IMR-90 (cell line): ENCODE results near the gene SLC22A12. TPM values are rescaled to one million over a fixed set of nuclear protein-coding genes. Genes with fewer than 3 reads are reported as not detected.

Experiments used
- ATAC-seq: fragments of 200-7000 bp; cut with Tn5 transposase; 2 replicates; pipeline ENCODE4 v1.9.1; 2020; ENCODE audit warnings: low read depth, mild to moderate bottlenecking, moderate library complexity
- BruUV-seq: library from RNA; stranded (reverse); fragments of 400-500 nt; replicated peaks from 2 replicates; lab custom pipeline; 2021; lab: Mats Ljungman, UMichigan
- CTCF ChIA-PET: fragments of 300-600 bp; formaldehyde crosslinking; extraction: SDS; loops from one replicate; lab custom pipeline; 2021; ENCODE audit warnings: antibody characterized with exemption; lab: Yijun Ruan, JAX
- POLR2A ChIA-PET: fragments of 300-600 bp; sonication (Branson Sonifier 250); formaldehyde crosslinking; loops from one replicate; lab custom pipeline; 2022; ENCODE audit warnings: antibody characterized with exemption; ENCODE audit not compliant: unreplicated experiment; lab: Charles Lee
- DNase-seq: peaks from one replicate; pipeline ENCODE4 v3.0.0; 2013
- H2AFZ ChIP-seq: replicated peaks from 2 replicates; pipeline ENCODE3; 2013; ENCODE audit warnings: low read length, mild to moderate bottlenecking; ENCODE audit not compliant: poor library complexity
- H2AK5ac ChIP-seq: 2 replicates; pipeline ENCODE4 v1.6.1; 2013; ENCODE audit warnings: low read depth, low read length, inconsistent platforms
- H2AK9ac ChIP-seq: replicated peaks from 2 replicates; pipeline ENCODE3; 2013; ENCODE audit warnings: mild to moderate bottlenecking, low read depth, low read length, moderate library complexity; ENCODE audit not compliant: poor library complexity
- H2BK120ac ChIP-seq: 2 replicates; pipeline ENCODE4 v1.6.1; 2013; ENCODE audit warnings: low read depth, low read length, inconsistent platforms
- H2BK15ac ChIP-seq: 3 replicates; pipeline ENCODE4 v1.6.1; 2013; ENCODE audit warnings: low read depth, low read length, inconsistent platforms
- H2BK20ac ChIP-seq: 2 replicates; pipeline ENCODE4 v1.6.1; 2013; ENCODE audit warnings: low read depth, mild to moderate bottlenecking, inconsistent platforms, low read length, moderate library complexity
- H2BK5ac ChIP-seq: 2 replicates; pipeline ENCODE4 v1.6.1; 2013; ENCODE audit warnings: mild to moderate bottlenecking, low read depth, low read length, inconsistent platforms; ENCODE audit not compliant: poor library complexity, severe bottlenecking
- H3K14ac ChIP-seq: replicated peaks from 2 replicates; pipeline ENCODE4 v1.6.1; 2013; ENCODE audit warnings: low read depth, low read length, inconsistent platforms
- H3K18ac ChIP-seq: 2 replicates; pipeline ENCODE4 v1.6.1; 2013; ENCODE audit warnings: low read depth, low read length, control low read depth
- H3K23ac ChIP-seq: 2 replicates; pipeline ENCODE4 v1.6.1; 2013; ENCODE audit warnings: low read depth, low read length, inconsistent platforms
- H3K27ac ChIP-seq: 2 replicates; pipeline ENCODE4 v1.5.1; 2013; ENCODE audit warnings: mild to moderate bottlenecking, control low read depth, low read length; ENCODE audit not compliant: insufficient read depth
- H3K27me3 ChIP-seq: 2 replicates; pipeline ENCODE4 v1.6.1; 2013; ENCODE audit warnings: low read length; ENCODE audit not compliant: control insufficient read depth, insufficient read depth
- H3K36me3 ChIP-seq: 2 replicates; pipeline ENCODE4 v1.6.1; 2013; ENCODE audit warnings: low read length, mixed read lengths; ENCODE audit not compliant: control insufficient read depth, insufficient read depth
- H3K4ac ChIP-seq: 2 replicates; pipeline ENCODE4 v1.6.1; 2013; ENCODE audit warnings: low read depth, low read length, inconsistent platforms
- H3K4me1 ChIP-seq: 2 replicates; pipeline ENCODE4 v1.6.1; 2013; ENCODE audit warnings: low read length, mixed read lengths; ENCODE audit not compliant: control insufficient read depth, insufficient read depth
- H3K4me2 ChIP-seq: 2 replicates; pipeline ENCODE4 v1.6.1; 2013; ENCODE audit warnings: low read depth, mild to moderate bottlenecking, control low read depth, low read length, moderate library complexity
- H3K4me3 ChIP-seq: 2 replicates; pipeline ENCODE4 v1.5.1; 2013; ENCODE audit warnings: low read depth, mild to moderate bottlenecking, control low read depth, low read length, moderate library complexity; ENCODE audit not compliant: insufficient read depth
- H3K56ac ChIP-seq: 2 replicates; pipeline ENCODE4 v1.6.1; 2013; ENCODE audit warnings: low read length, inconsistent platforms; ENCODE audit not compliant: insufficient read depth; ENCODE audit errors: extremely low read depth
- H3K79me1 ChIP-seq, 2 experiments: 2 replicates each; pipeline ENCODE4 v1.6.1; 2013; ENCODE audit warnings: low read length in 2 of 2, inconsistent platforms in 1 of 2, low read depth in 1 of 2
- H3K9ac ChIP-seq: 2 replicates; pipeline ENCODE4 v1.6.1; 2013; ENCODE audit warnings: low read depth, low read length, control low read depth
- H3K9me1 ChIP-seq: 2 replicates; pipeline ENCODE4 v1.6.1; 2013; ENCODE audit warnings: low read length, inconsistent platforms; ENCODE audit not compliant: insufficient read depth
- H3K9me3 ChIP-seq: 2 replicates; pipeline ENCODE4 v1.6.1; 2013; ENCODE audit warnings: low read length; ENCODE audit not compliant: control insufficient read depth, insufficient read depth
- H4K20me1 ChIP-seq: 2 replicates; pipeline ENCODE4 v1.6.1; 2013; ENCODE audit warnings: low read length, inconsistent platforms; ENCODE audit not compliant: insufficient read depth
- H4K5ac ChIP-seq: 2 replicates; pipeline ENCODE4 v1.6.1; 2013; ENCODE audit warnings: mild to moderate bottlenecking, low read depth, low read length, control low read depth
- H4K8ac ChIP-seq, 2 experiments: 2 replicates each; pipeline ENCODE4 v1.6.1; 2013; ENCODE audit warnings: low read depth in 2 of 2, low read length in 2 of 2, control low read depth in 1 of 2, inconsistent platforms in 1 of 2
- H4K91ac ChIP-seq: 2 replicates; pipeline ENCODE4 v1.6.1; 2013; ENCODE audit warnings: low read depth, low read length, inconsistent platforms; ENCODE audit not compliant: insufficient read depth
- BHLHE40 ChIP-seq: fragments of 150-350 bp; IDR thresholded peaks from 2 replicates; pipeline ENCODE4 v1.6.1; 2016; ENCODE audit warnings: mild to moderate bottlenecking, low read depth, low read length
- CEBPB ChIP-seq: IDR thresholded peaks from 2 replicates; pipeline ENCODE4 v1.6.1; 2012; ENCODE audit warnings: low read depth, low read length, improper control_type of control experiment
- CHD1 ChIP-seq: IDR thresholded peaks from 2 replicates; pipeline ENCODE4 v1.6.1; 2012; ENCODE audit warnings: low read depth, low read length, improper control_type of control experiment
- CTCF ChIP-seq: conservative IDR thresholded peaks from 2 replicates; pipeline ENCODE4 v1.5.1; 2012; ENCODE audit warnings: mild to moderate bottlenecking, low read depth, low read length, improper control_type of control experiment
- FOS ChIP-seq: fragments of 150-350 bp; IDR thresholded peaks from 2 replicates; pipeline ENCODE4 v1.6.1; 2016; ENCODE audit warnings: low read depth, low read length
- MAFK ChIP-seq: IDR thresholded peaks from 2 replicates; pipeline ENCODE4 v1.6.1; 2012; ENCODE audit warnings: low read depth, low read length, improper control_type of control experiment
- MAZ ChIP-seq: IDR thresholded peaks from 2 replicates; pipeline ENCODE4 v1.6.1; 2012; ENCODE audit warnings: low read depth, mild to moderate bottlenecking, low read length, improper control_type of control experiment, moderate library complexity, borderline replicate concordance
- MXI1 ChIP-seq: IDR thresholded peaks from 2 replicates; pipeline ENCODE4 v1.6.1; 2012; ENCODE audit warnings: low read depth, mild to moderate bottlenecking, low read length, moderate library complexity, borderline replicate concordance
- NFE2L2 ChIP-seq: fragments of 150-350 bp; IDR thresholded peaks from 2 replicates; pipeline ENCODE4 v1.6.1; 2016; ENCODE audit warnings: low read depth, mild to moderate bottlenecking, low read length
- POLR2A ChIP-seq: IDR thresholded peaks from 2 replicates; pipeline ENCODE4 v1.6.1; 2012; ENCODE audit warnings: mild to moderate bottlenecking, low read depth, low read length
- RAD21 ChIP-seq: IDR thresholded peaks from 2 replicates; pipeline ENCODE4 v1.6.1; 2012; ENCODE audit warnings: low read length, improper control_type of control experiment
- RCOR1 ChIP-seq: IDR thresholded peaks from 2 replicates; pipeline ENCODE4 v1.6.1; 2012; ENCODE audit warnings: mild to moderate bottlenecking, low read length, improper control_type of control experiment; ENCODE audit not compliant: insufficient replicate concordance
- RFX5 ChIP-seq: IDR thresholded peaks from 2 replicates; pipeline ENCODE4 v1.8.0; 2012; ENCODE audit warnings: low read depth, mild to moderate bottlenecking, low read length, moderate library complexity
- SMC3 ChIP-seq: fragments of 150-350 bp; IDR thresholded peaks from 2 replicates; pipeline ENCODE4 v1.6.1; 2016; ENCODE audit warnings: low read depth, mild to moderate bottlenecking, antibody characterized with exemption, low read length, moderate library complexity
- USF2 ChIP-seq: fragments of 150-350 bp; IDR thresholded peaks from 2 replicates; pipeline ENCODE4 v1.6.1; 2017; ENCODE audit warnings: mild to moderate bottlenecking, antibody characterized with exemption, low read length, low read depth
- WGBS, 2 experiments: methylation state at CpG; one replicate each; pipeline versions ENCODE4 v1.1.5 to v1.1.7; 2013; ENCODE audit warnings: missing lambda C conversion rate in 2 of 2; ENCODE audit not compliant: insufficient read length in 1 of 2; ENCODE audit errors: extremely low coverage in 2 of 2; 5-methylcytosine and 5-hydroxymethylcytosine counted together
- dilution Hi-C: fragments of 300-500 bp; cut with HindIII; formaldehyde crosslinking; loops from one replicate; pipeline ENCODE4 v1.14.3; 2018; ENCODE audit warnings: low sequenced_read_pairs; ENCODE audit not compliant: unreplicated experiment
- in situ Hi-C: fragments of 300-500 bp; cut with MboI; formaldehyde crosslinking; loops from 3 replicates; pipeline ENCODE4 v1.14.3; 2019; ENCODE audit warnings: low sequenced_read_pairs, inconsistent platforms, mixed read lengths
- intact Hi-C: fragments of 100-400 bp; cut with micrococcal nuclease; formaldehyde crosslinking; loops from 2 replicates; pipeline ENCODE4 v1.10.0; 2022
- polyA plus RNA-seq, 3 experiments: library from polyadenylated mRNA; depleted of rRNA; stranded (reverse); fragments of >200 nt; gene quantifications; 2 replicates each; pipeline ENCODE4 v1.2.3, GENCODE V29; 2012; ENCODE audit warnings: low replicate concordance in 1 of 3
- total RNA-seq: library from RNA; depleted of rRNA; stranded (reverse); fragments of >200 nt; gene quantifications from 2 replicates; pipeline ENCODE4 v1.2.3, GENCODE V29; 2012

SLC22A12 gene
- total and polyA plus RNA-seq, 2 of the 4 experiments (the other 2 are of a cell fraction): not detected

- H3K18ac ChIP-seq: no peak overlapping the region
- in situ Hi-C loops (no loop called here), dilution Hi-C loops (no loop called here), intact Hi-C loops (no loop called here)
- H2BK5ac ChIP-seq: no peak overlapping the region
- ATAC-seq (peak; percentile 95), DNase-seq (peak; percentile 65)
- no peaks in the 10 kb centered on the region for H4K20me1 ChIP-seq
- H4K8ac ChIP-seq: no peak overlapping the region
- peak overlapping the region; percentile 0; the same call in 1 of the 2 replicates for H3K4me2 ChIP-seq
- no peak overlapping the region for H2BK120ac ChIP-seq
- no peak overlapping the region for H2AK5ac ChIP-seq
- H3K27me3 ChIP-seq: peaks cover 14% of the 10 kb centered on the region
- no peak overlapping the region for H3K27ac ChIP-seq
- no peak overlapping the region for H3K14ac ChIP-seq
- H3K23ac ChIP-seq: no peak overlapping the region
- no peak overlapping the region for H2BK20ac ChIP-seq
- H3K9me1 ChIP-seq: no peaks in the 10 kb centered on the region
- no peaks in the 10 kb centered on the region for H3K36me3 ChIP-seq
- H2BK15ac ChIP-seq: no peak overlapping the region
- ChIA-PET POLR2A (no interaction called here), CTCF (no interaction called here)
- H3K79me1 ChIP-seq: no peaks in the 10 kb centered on the region
- no peak overlapping the region for H3K9ac ChIP-seq
- H3K4me3 ChIP-seq: no peak overlapping the region
- H2AK9ac ChIP-seq: no peak overlapping the region
- no peak overlapping the region for H4K91ac ChIP-seq
- H4K5ac ChIP-seq: no peak overlapping the region
- H3K56ac ChIP-seq: no peak overlapping the region
- WGBS, 2 experiments: no CpG with 5 or more reads among the region's 18 CpGs
- H3K9me3 ChIP-seq: no peaks in the 10 kb centered on the region
- H3K4me1 ChIP-seq: no peaks in the 10 kb centered on the region
- no TSS peak for BruUV-seq
- no peak overlapping the region for H3K4ac ChIP-seq
- H2AFZ ChIP-seq: peak overlapping the region; percentile 78
- TF ChIP-seq CHD1 (no peak), BHLHE40 (no peak), POLR2A (no peak), CEBPB (peak; percentile 94), RFX5 (no peak), CTCF (no peak), FOS (no peak), RCOR1 (no peak), MAFK (no peak), RAD21 (no peak), NFE2L2 (no peak), SMC3 (no peak), MXI1 (no peak), MAZ (peak; percentile 54; the same call in 1 of the 2 replicates), USF2 (peak; percentile 79)
Measured at GRCh38 chr11:64566042-64566914, 24.7 kb upstream of the SLC22A12 start.
